Hepatocyte (in vitro differentiated cells): ENCODE measurements around the gene TMEM131L. TPM values are rescaled to one million over a fixed set of nuclear protein-coding genes. Genes with fewer than 3 reads are reported as not detected.
A peak's percentile ranks its signal among the peaks of the same experiment; 100 is the strongest.
"Not testable (repeated sequence)": the region's sequence is repeated elsewhere in the genome, so short reads cannot be mapped to it uniquely, and the experiment has no call there.

Experiments
- DNase-seq: peaks from one replicate; pipeline ENCODE4 v3.0.0-alpha.2; 2016; ENCODE audit warnings: low spot score
- H2AFZ ChIP-seq: fragments of 200-600 bp; sonication (generic); 2 replicates; pipeline ENCODE4 v1.6.0; 2016; ENCODE audit warnings: antibody characterized with exemption, mild to moderate bottlenecking
- H3K27ac ChIP-seq: fragments of 200-600 bp; sonication (generic); 2 replicates; pipeline ENCODE4 v1.5.1; 2016; ENCODE audit warnings: mild to moderate bottlenecking
- H3K27me3 ChIP-seq: fragments of 200-600 bp; sonication (generic); 2 replicates; pipeline ENCODE4 v1.6.1; 2016
- H3K36me3 ChIP-seq: fragments of 200-600 bp; sonication (generic); replicated peaks from 2 replicates; pipeline ENCODE4 v1.5.1; 2016; ENCODE audit warnings: low read depth; ENCODE audit not compliant: insufficient read depth
- H3K4me1 ChIP-seq: fragments of 200-600 bp; sonication (generic); 2 replicates; pipeline ENCODE4 v1.5.1; 2016; ENCODE audit warnings: mild to moderate bottlenecking, moderate library complexity; ENCODE audit not compliant: insufficient read depth
- H3K4me2 ChIP-seq: fragments of 200-600 bp; sonication (generic); 2 replicates; pipeline ENCODE4 v1.6.0; 2016
- H3K4me3 ChIP-seq: fragments of 200-600 bp; sonication (generic); 2 replicates; pipeline ENCODE4 v1.5.1; 2016; ENCODE audit warnings: mild to moderate bottlenecking
- H3K79me2 ChIP-seq: fragments of 200-600 bp; sonication (generic); 2 replicates; pipeline ENCODE4 v1.6.0; 2017; ENCODE audit warnings: mild to moderate bottlenecking
- H3K9me2 ChIP-seq: fragments of 200-600 bp; sonication (generic); replicated peaks from 2 replicates; pipeline ENCODE4 v1.6.0; 2017; ENCODE audit warnings: mild to moderate bottlenecking; ENCODE audit not compliant: insufficient read depth
- H3K9me3 ChIP-seq: fragments of 200-600 bp; sonication (generic); 2 replicates; pipeline ENCODE4 v1.5.1; 2016; ENCODE audit warnings: low read depth, mild to moderate bottlenecking
- H4K20me1 ChIP-seq: fragments of 200-600 bp; sonication (generic); 2 replicates; pipeline ENCODE4 v1.6.0; 2016; ENCODE audit warnings: mild to moderate bottlenecking; ENCODE audit not compliant: insufficient read depth, poor library complexity, severe bottlenecking
- EZH2 ChIP-seq: fragments of 200-600 bp; sonication (generic); IDR thresholded peaks from 2 replicates; pipeline ENCODE4 v1.6.1; 2016; ENCODE audit warnings: antibody characterized with exemption, mild to moderate bottlenecking, borderline replicate concordance
- EZH2phosphoT487 ChIP-seq: fragments of 200-600 bp; sonication (generic); IDR thresholded peaks from one replicate; pipeline ENCODE4 v1.6.1; 2018; ENCODE audit warnings: antibody characterized with exemption, mild to moderate bottlenecking, low read depth, moderate library complexity; ENCODE audit not compliant: unreplicated experiment, severe bottlenecking
- WGBS: methylation state at CpG from one replicate; pipeline ENCODE4 v1.1.6; 2016; ENCODE audit warnings: low lambda C conversion rate; ENCODE audit errors: missing lambda C conversion rate; 5-methylcytosine and 5-hydroxymethylcytosine counted together
- polyA plus RNA-seq: library from polyadenylated mRNA; unstranded; fragments of >200 nt; fragmentation: Nextera tagmentation; extraction: Ambion mirVana; gene quantifications from 2 replicates; pipeline ENCODE4 v1.2.1, GENCODE V29; 2016
- total RNA-seq: library from RNA; depleted of rRNA; stranded (reverse); fragments of >200 nt; gene quantifications from 2 replicates; pipeline ENCODE4 v1.2.3, GENCODE V29; 2014
- TF ChIP-seq, protein P1 (sequence below): fragments of 200-600 bp; sonication (generic); IDR thresholded peaks from 2 replicates; pipeline ENCODE4 v1.5.1; 2016; ENCODE audit warnings: antibody characterized with exemption, mild to moderate bottlenecking; ENCODE audit not compliant: poor library complexity

The TMEM131L gene
- total and polyA plus RNA-seq, 2 experiments from 2014 or later: 6.3 to 10.5 TPM

DNA sequence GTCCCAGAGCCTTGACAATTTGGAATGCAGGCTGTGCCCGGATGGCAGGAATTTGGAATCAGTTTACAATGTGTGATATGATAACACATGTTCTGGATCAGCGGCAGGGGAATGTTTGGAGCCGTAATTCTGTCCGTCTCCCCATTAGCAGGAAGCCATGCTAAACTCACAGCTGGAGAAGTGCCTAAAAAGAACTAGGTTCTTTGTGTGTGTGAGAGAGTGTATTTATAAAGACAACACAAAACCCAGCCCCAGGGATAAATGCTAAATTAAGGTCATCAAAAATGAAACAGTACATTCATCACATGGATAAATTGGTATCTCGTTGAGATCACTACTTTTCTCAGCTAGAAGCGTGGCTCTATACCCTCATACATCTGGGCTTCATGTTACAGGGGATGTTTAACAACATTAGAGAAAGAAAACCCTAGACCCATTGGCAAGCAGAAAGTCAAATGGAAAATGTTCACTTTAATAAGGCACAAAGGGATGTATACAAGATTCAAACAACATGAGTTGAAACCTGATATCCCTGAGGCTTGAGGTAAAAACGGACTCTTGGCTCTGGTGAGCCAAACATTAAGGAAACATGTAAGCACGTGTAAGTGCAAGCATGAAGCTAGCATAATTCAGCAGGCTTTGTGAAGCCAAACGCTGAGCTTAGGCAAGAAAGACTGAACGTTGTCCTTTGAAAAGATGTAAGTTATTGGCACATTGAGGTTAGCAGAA lies 18.0 kb upstream of the TMEM131L start:
- H3K79me2 ChIP-seq: no peaks in the 10 kb centered on the region
- H3K9me2 ChIP-seq: no peaks in the 10 kb centered on the region
- H3K27ac ChIP-seq: peak overlapping the region; percentile 85
- no peak overlapping the region for H2AFZ ChIP-seq
- H3K4me2 ChIP-seq: peak overlapping the region; percentile 52
- DNase-seq: peak; percentile 60
- 41% methylated on average over 10 of the region's 10 CpGs for WGBS
- H3K27me3 ChIP-seq: no peaks in the 10 kb centered on the region
- no peak overlapping the region for H3K4me3 ChIP-seq
- no peaks in the 10 kb centered on the region for H3K36me3 ChIP-seq
- H3K4me1 ChIP-seq: peaks cover 12% of the 10 kb centered on the region
- H4K20me1 ChIP-seq: no peaks in the 10 kb centered on the region
- TF ChIP-seq EZH2phosphoT487 (no peak), EZH2 (no peak)
- TF ChIP-seq, protein P1, sequence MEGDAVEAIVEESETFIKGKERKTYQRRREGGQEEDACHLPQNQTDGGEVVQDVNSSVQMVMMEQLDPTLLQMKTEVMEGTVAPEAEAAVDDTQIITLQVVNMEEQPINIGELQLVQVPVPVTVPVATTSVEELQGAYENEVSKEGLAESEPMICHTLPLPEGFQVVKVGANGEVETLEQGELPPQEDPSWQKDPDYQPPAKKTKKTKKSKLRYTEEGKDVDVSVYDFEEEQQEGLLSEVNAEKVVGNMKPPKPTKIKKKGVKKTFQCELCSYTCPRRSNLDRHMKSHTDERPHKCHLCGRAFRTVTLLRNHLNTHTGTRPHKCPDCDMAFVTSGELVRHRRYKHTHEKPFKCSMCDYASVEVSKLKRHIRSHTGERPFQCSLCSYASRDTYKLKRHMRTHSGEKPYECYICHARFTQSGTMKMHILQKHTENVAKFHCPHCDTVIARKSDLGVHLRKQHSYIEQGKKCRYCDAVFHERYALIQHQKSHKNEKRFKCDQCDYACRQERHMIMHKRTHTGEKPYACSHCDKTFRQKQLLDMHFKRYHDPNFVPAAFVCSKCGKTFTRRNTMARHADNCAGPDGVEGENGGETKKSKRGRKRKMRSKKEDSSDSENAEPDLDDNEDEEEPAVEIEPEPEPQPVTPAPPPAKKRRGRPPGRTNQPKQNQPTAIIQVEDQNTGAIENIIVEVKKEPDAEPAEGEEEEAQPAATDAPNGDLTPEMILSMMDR: no peak
- no peaks in the 10 kb centered on the region for H3K9me3 ChIP-seq

DNA sequence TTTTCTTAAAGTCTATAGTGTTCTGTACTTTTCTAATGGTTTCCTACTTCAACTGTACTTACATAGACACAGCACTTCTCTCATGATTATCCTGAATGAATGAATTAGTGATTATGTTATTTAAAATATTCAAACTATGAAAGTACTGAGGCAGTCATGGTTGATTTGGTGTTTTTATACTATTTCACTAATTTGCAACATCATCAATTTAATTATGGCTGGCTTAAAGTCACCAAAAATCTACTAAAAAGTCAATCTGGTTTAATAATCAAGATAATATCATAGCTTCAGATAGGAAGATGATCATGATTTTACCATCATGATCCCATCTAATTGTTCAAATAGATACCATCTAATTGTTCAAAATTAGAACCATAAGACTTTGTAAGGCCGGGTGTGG lies 16.8 kb upstream of the TMEM131L start:
- no peaks in the 10 kb centered on the region for H3K36me3 ChIP-seq
- DNase-seq: no peak
- H2AFZ ChIP-seq: no peak overlapping the region
- no peaks in the 10 kb centered on the region for H4K20me1 ChIP-seq
- 100% methylated on average over 1 of the region's 1 CpG for WGBS
- H3K27ac ChIP-seq: peak overlapping the region; percentile 53
- no peaks in the 10 kb centered on the region for H3K9me2 ChIP-seq
- H3K4me2 ChIP-seq: no peak overlapping the region
- peaks cover 12% of the 10 kb centered on the region for H3K4me1 ChIP-seq
- TF ChIP-seq, protein P1: no peak
- H3K27me3 ChIP-seq: no peaks in the 10 kb centered on the region
- H3K4me3 ChIP-seq: no peak overlapping the region
- H3K9me3 ChIP-seq: no peaks in the 10 kb centered on the region
- H3K79me2 ChIP-seq: no peaks in the 10 kb centered on the region

DNA sequence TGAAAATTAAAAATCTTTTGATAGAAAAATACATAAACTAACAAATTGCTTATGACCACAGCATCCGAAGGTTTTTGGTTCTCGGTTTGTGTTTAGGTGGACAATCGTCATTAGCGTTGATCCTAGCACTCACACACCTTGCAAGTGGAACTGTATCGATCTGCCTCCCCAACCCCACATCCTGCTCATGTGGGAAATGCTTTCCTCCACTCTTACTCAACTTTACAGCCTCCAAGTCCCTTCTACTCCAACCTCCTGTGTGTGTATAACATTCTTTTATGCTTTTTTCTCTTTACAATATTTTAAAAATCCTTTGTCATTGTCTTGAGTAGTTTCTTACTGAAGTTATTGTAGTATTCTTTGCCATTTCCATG lies 15.6 kb upstream of the TMEM131L start:
- Histone ChIP-seq H3K4me3 (no peak overlapping the region), H4K20me1 (no peaks in the 10 kb centered on the region), H3K79me2 (no peaks in the 10 kb centered on the region), H3K9me2 (no peaks in the 10 kb centered on the region), H3K27me3 (no peaks in the 10 kb centered on the region), H2AFZ (no peak overlapping the region), H3K27ac (no peak overlapping the region), H3K36me3 (no peaks in the 10 kb centered on the region), H3K9me3 (no peaks in the 10 kb centered on the region), H3K4me2 (no peak overlapping the region), H3K4me1 (peaks cover 12% of the 10 kb centered on the region)
- DNase-seq: no peak
- TF ChIP-seq, protein P1: no peak
- TF ChIP-seq EZH2: no peak
- TF ChIP-seq EZH2phosphoT487: no peak
- WGBS: 96% methylated on average over 5 of the region's 5 CpGs

DNA sequence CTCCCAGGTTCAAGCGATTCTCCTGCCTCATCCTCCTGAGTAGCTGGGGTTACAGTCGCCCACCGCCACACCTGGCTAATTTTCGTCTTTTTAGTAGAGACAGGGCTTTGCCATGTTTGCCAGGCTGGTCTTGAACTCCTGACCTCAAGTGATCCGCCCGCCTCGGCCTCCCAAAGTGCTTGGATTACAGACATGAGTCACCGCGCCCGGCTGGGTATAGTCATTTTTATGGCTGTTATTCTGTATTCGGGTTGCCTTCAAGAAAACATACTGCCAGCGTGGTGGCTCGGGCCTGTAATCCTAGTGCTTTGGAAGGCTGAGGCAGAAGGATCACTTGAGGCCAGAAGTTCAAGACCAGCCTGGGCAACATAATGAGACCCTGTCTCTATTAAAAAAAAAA lies 15.0 kb upstream of the TMEM131L start:
- not testable (repeated sequence) for H2AFZ ChIP-seq, H3K27ac ChIP-seq, DNase-seq, H3K9me3 ChIP-seq, H4K20me1 ChIP-seq, H3K36me3 ChIP-seq, H3K4me2 ChIP-seq, H3K4me3 ChIP-seq, H3K9me2 ChIP-seq, H3K79me2 ChIP-seq, H3K27me3 ChIP-seq
- H3K4me1 ChIP-seq: peaks cover 12% of the 10 kb centered on the region
- 83% methylated on average over 13 of the region's 13 CpGs for WGBS
